Measurements from ENCODE around the gene PRR5L.

GRCh38 chr11:36426226-36426848 lies 130.2 kb downstream of the PRR5L start:
- TF ChIP-seq POLR2A (IDR thresholded peaks at IDR 0.05) = no peak
- TF ChIP-seq, protein P1, sequence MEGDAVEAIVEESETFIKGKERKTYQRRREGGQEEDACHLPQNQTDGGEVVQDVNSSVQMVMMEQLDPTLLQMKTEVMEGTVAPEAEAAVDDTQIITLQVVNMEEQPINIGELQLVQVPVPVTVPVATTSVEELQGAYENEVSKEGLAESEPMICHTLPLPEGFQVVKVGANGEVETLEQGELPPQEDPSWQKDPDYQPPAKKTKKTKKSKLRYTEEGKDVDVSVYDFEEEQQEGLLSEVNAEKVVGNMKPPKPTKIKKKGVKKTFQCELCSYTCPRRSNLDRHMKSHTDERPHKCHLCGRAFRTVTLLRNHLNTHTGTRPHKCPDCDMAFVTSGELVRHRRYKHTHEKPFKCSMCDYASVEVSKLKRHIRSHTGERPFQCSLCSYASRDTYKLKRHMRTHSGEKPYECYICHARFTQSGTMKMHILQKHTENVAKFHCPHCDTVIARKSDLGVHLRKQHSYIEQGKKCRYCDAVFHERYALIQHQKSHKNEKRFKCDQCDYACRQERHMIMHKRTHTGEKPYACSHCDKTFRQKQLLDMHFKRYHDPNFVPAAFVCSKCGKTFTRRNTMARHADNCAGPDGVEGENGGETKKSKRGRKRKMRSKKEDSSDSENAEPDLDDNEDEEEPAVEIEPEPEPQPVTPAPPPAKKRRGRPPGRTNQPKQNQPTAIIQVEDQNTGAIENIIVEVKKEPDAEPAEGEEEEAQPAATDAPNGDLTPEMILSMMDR (IDR thresholded peaks at IDR 0.05) = no peak
